Naive thymus-derived CD8-positive, alpha-beta T cell (primary cell): ENCODE data around the gene VWA3A. TPM values are rescaled to one million over a fixed set of nuclear protein-coding genes. Genes with fewer than 3 reads are reported as not detected.
"Not testable (repeated sequence)": the region's sequence is repeated elsewhere in the genome, so short reads cannot be mapped to it uniquely, and the experiment has no call there.

Experiments
- ATAC-seq, 2 donors: fragments of 150-1000 bp; cut with Tn5 transposase in 1 of 2; sonication (Bioruptor Pico), chemical (Tn5 transposase) in 1 of 2; 1 replicate in 1 of 2; 2 replicates in 1 of 2; pipeline ENCODE4 v1.10.0; 2021; ENCODE audit warnings: mild to moderate bottlenecking in 2 of 2, moderate library complexity in 2 of 2
- POLR2A ChIA-PET: fragments of 350-600 bp; sonication (Branson Sonifier 250); formaldehyde crosslinking; loops from one replicate; lab custom pipeline; 2021; ENCODE audit warnings: antibody characterized with exemption; lab: Charles Lee
- DNase-seq, 10 donors: peaks; one replicate each; pipeline versions ENCODE4 v3.0.0 to v3.0.0-alpha.2; 2020 to 2022
- H3K27ac Mint-ChIP-seq, 10 donors: one replicate each; pipeline ENCODE4 v1.8.0; 2020 to 2022; ENCODE audit warnings: mild to moderate bottlenecking in 10 of 10, mixed read lengths in 10 of 10, moderate library complexity in 4 of 10, inconsistent platforms in 1 of 10
- H3K27me3 Mint-ChIP-seq, 5 donors: one replicate each; pipeline ENCODE4 v1.8.0; 2021 to 2022; ENCODE audit warnings: mixed read lengths in 5 of 5
- H3K36me3 Mint-ChIP-seq, 3 donors: one replicate each; pipeline ENCODE4 v1.8.0; 2020 to 2022; ENCODE audit warnings: mixed read lengths in 3 of 3, mild to moderate bottlenecking in 2 of 3, inconsistent platforms in 1 of 3
- H3K4me1 Mint-ChIP-seq, 4 donors: one replicate each; pipeline ENCODE4 v1.8.0; 2021 to 2022; ENCODE audit warnings: mixed read lengths in 4 of 4
- H3K4me3 Mint-ChIP-seq, 10 donors: one replicate each; pipeline ENCODE4 v1.8.0; 2020 to 2022; ENCODE audit warnings: mild to moderate bottlenecking in 10 of 10, mixed read lengths in 10 of 10, moderate library complexity in 6 of 10, inconsistent platforms in 1 of 10
- H3K9me3 Mint-ChIP-seq, 9 donors: one replicate each; pipeline ENCODE4 v1.8.0; 2020 to 2022; ENCODE audit warnings: mixed read lengths in 9 of 9, mild to moderate bottlenecking in 3 of 9, inconsistent platforms in 1 of 9, moderate library complexity in 1 of 9
- polyA plus RNA-seq, 3 donors: library from polyadenylated mRNA; unstranded; fragments of 300-500 nt; fragmentation: Illumina TruSeq; gene quantifications; one replicate each; pipeline ENCODE4 v1.2.3, GENCODE V29; 2021
- total RNA-seq, 8 experiments: library from RNA in 2 of 8; stranded (reverse) in 2 of 8; gene quantifications; one replicate each; pipeline ENCODE4 v1.2.3 and lab custom pipeline; 2021 to 2026

Gene VWA3A
- total RNA-seq = under 1 TPM; 0.65 to 0.99 TPM
- polyA plus RNA-seq = not detected
- total RNA-seq (lab: John Stamatoyannopoulos, UW) = 0.26 to 1.5 (median 0.47) reads per million in 6 experiments

- no peaks in the 10 kb centered on the region for H3K9me3 Mint-ChIP-seq
- H3K36me3 Mint-ChIP-seq = peaks cover 0 to 3% (median 3%) of the 10 kb centered on the region in 3 donors
- DNase-seq = no peak
- no peak within 1 kb of the TSS for H3K4me3 Mint-ChIP-seq
- no peak for ATAC-seq
- no peaks in the 10 kb centered on the region for H3K4me1 Mint-ChIP-seq
- POLR2A ChIA-PET = no interaction called here
- peak within 1 kb of the TSS in 1 of 10 donors; percentile 63 for H3K27ac Mint-ChIP-seq
- peaks cover 3 to 19% (median 12%) of the 10 kb centered on the region in 5 donors for H3K27me3 Mint-ChIP-seq
Measured at GRCh38 chr16:22092143-22092933, at the start of gene VWA3A. TSS of gene VWA3A (plus strand) at chr16:22092541. CDS start at chr16:22092638, 97 bp downstream.

- H3K4me3 Mint-ChIP-seq, ATAC-seq, H3K9me3 Mint-ChIP-seq, POLR2A ChIA-PET, DNase-seq, H3K36me3 Mint-ChIP-seq, H3K27me3 Mint-ChIP-seq, H3K4me1 Mint-ChIP-seq: not testable (repeated sequence)
- H3K27ac Mint-ChIP-seq = peak overlapping the region in 2 of 10 donors; percentile 18 to 70
Measured at GRCh38 chr16:22043882-22044281, 48.5 kb upstream of the VWA3A start.

- H3K36me3 Mint-ChIP-seq, DNase-seq, ATAC-seq, POLR2A ChIA-PET, H3K27me3 Mint-ChIP-seq, H3K27ac Mint-ChIP-seq, H3K4me3 Mint-ChIP-seq, H3K4me1 Mint-ChIP-seq, H3K9me3 Mint-ChIP-seq: not testable (repeated sequence)
Measured at GRCh38 chr16:22045888-22046287, 46.5 kb upstream of the VWA3A start.

- POLR2A ChIA-PET = no interaction called here
- no peak for DNase-seq
Measured at GRCh38 chr16:22050963-22051362, 41.4 kb upstream of the VWA3A start.

GRCh38 chr16:22052980-22053379 lies 39.4 kb upstream of the VWA3A start:
- Mint-ChIP-seq H3K36me3 (peaks cover 0 to 10% (median 7%) of the 10 kb centered on the region in 3 donors), H3K27me3 (no peaks in the 10 kb centered on the region), H3K9me3 (no peaks in the 10 kb centered on the region), H3K4me3 (no peak overlapping the region), H3K27ac (no peak overlapping the region), H3K4me1 (peaks cover 4 to 17% (median 13%) of the 10 kb centered on the region in 4 donors)
- POLR2A ChIA-PET = no interaction called here
- no peak for ATAC-seq
- no peak for DNase-seq

More at GRCh38 chr16:22050963-22051362, 41.4 kb upstream of the VWA3A start:
- ATAC-seq = no peak
- Mint-ChIP-seq H3K4me1 (peaks cover 4 to 17% (median 13%) of the 10 kb centered on the region in 4 donors), H3K27ac (no peak overlapping the region), H3K27me3 (no peaks in the 10 kb centered on the region), H3K36me3 (peaks cover 0 to 7% (median 6%) of the 10 kb centered on the region in 3 donors), H3K4me3 (no peak overlapping the region), H3K9me3 (no peaks in the 10 kb centered on the region)

- H3K36me3 Mint-ChIP-seq = peaks cover 0 to 10% (median 7%) of the 10 kb centered on the region in 3 donors
- H3K27ac Mint-ChIP-seq = no peak overlapping the region
- H3K27me3 Mint-ChIP-seq = no peaks in the 10 kb centered on the region
- peaks cover 8 to 21% (median 16%) of the 10 kb centered on the region in 4 donors for H3K4me1 Mint-ChIP-seq
- POLR2A ChIA-PET = no interaction called here
- ATAC-seq (no peak), DNase-seq (no peak)
- H3K4me3 Mint-ChIP-seq = no peak overlapping the region
- H3K9me3 Mint-ChIP-seq = no peaks in the 10 kb centered on the region
Measured at GRCh38 chr16:22053921-22054341, 38.4 kb upstream of the VWA3A start.

- Mint-ChIP-seq H3K4me3 (no peak overlapping the region), H3K9me3 (no peaks in the 10 kb centered on the region), H3K36me3 (peaks cover 0 to 10% (median 7%) of the 10 kb centered on the region in 3 donors), H3K27me3 (no peaks in the 10 kb centered on the region), H3K4me1 (peaks cover 11 to 21% (median 17%) of the 10 kb centered on the region in 4 donors), H3K27ac (peak overlapping the region in 5 of 10 donors; percentile 13 to 58 (median 25))
- POLR2A ChIA-PET = no interaction called here
- no peak for ATAC-seq
- peak in 1 of 10 donors; percentile 1 for DNase-seq
Measured at GRCh38 chr16:22054847-22055590, 37.3 kb upstream of the VWA3A start.

GRCh38 chr16:22055881-22056280 lies 36.5 kb upstream of the VWA3A start:
- DNase-seq (no peak), ATAC-seq (no peak)
- H3K4me3 Mint-ChIP-seq = no peak overlapping the region
- H3K27ac Mint-ChIP-seq = peak overlapping the region in 2 of 10 donors; percentile 32 to 58
- POLR2A ChIA-PET = no interaction called here
- peaks cover 11 to 21% (median 17%) of the 10 kb centered on the region in 4 donors for H3K4me1 Mint-ChIP-seq
- peaks cover 0 to 10% (median 7%) of the 10 kb centered on the region in 3 donors for H3K36me3 Mint-ChIP-seq
- no peaks in the 10 kb centered on the region for H3K9me3 Mint-ChIP-seq
- no peaks in the 10 kb centered on the region for H3K27me3 Mint-ChIP-seq

- no peak for ATAC-seq
- POLR2A ChIA-PET = no interaction called here
- Mint-ChIP-seq H3K27me3 (no peaks in the 10 kb centered on the region), H3K4me3 (no peak overlapping the region), H3K4me1 (peaks cover 0 to 6% (median 4%) of the 10 kb centered on the region in 4 donors), H3K27ac (peak overlapping the region in 1 of 10 donors; percentile 13), H3K9me3 (peaks cover 0 to 18% (median 6%) of the 10 kb centered on the region in 9 donors), H3K36me3 (peaks cover 14 to 32% (median 24%) of the 10 kb centered on the region in 3 donors)
- DNase-seq = no peak
Measured at GRCh38 chr16:22063888-22064467, 28.4 kb upstream of the VWA3A start.

GRCh38 chr16:22065252-22065651 lies 27.1 kb upstream of the VWA3A start:
- Mint-ChIP-seq H3K4me1 (peaks cover 0 to 6% (median under 1%) of the 10 kb centered on the region in 4 donors), H3K9me3 (peaks cover 0 to 18% (median 6%) of the 10 kb centered on the region in 9 donors), H3K4me3 (no peak overlapping the region), H3K27ac (no peak overlapping the region), H3K27me3 (no peaks in the 10 kb centered on the region), H3K36me3 (peaks cover 14 to 32% (median 24%) of the 10 kb centered on the region in 3 donors)
- DNase-seq (no peak), ATAC-seq (no peak)
- POLR2A ChIA-PET = no interaction called here

- POLR2A ChIA-PET = no interaction called here
- no peak overlapping the region for H3K27ac Mint-ChIP-seq
- peaks cover 0 to 18% (median 6%) of the 10 kb centered on the region in 9 donors for H3K9me3 Mint-ChIP-seq
- no peak overlapping the region for H3K4me3 Mint-ChIP-seq
- no peak for ATAC-seq
- no peaks in the 10 kb centered on the region for H3K27me3 Mint-ChIP-seq
- H3K36me3 Mint-ChIP-seq = peaks cover 14 to 21% (median 19%) of the 10 kb centered on the region in 3 donors
- peaks cover 0 to 5% (median 0%) of the 10 kb centered on the region in 4 donors for H3K4me1 Mint-ChIP-seq
- DNase-seq = no peak
Measured at GRCh38 chr16:22070361-22071330, 21.7 kb upstream of the VWA3A start.
